T-helper 2 cell treated with Interferon-gamma antibody and Interleukin-4, amounts not matched to agents 100 ng/mL and 5 ng/mL, for 36 hours (primary cell): ENCODE measurements around the gene C19orf81. TPM values are rescaled to one million over a fixed set of nuclear protein-coding genes. Genes with fewer than 3 reads are reported as not detected.

Experiments
- intact Hi-C: fragments of 100-400 bp; cut with micrococcal nuclease; formaldehyde crosslinking; loops from one replicate; pipeline ENCODE4 v1.15.1; 2023
- total RNA-seq: library from RNA; stranded (reverse); gene quantifications from 2 replicates; pipeline ENCODE4 v1.2.3, GENCODE V29; 2022

Gene C19orf81
- total RNA-seq, 1 donor from 2014 or later: not detected

GRCh38 chr19:50658441-50659317 lies 9.4 kb downstream of the C19orf81 start:
- intact Hi-C loops: loop anchor here (2.0 kb wide), 1 partner anchor 66 kb away; no protein-coding TSS in a partner anchor

GRCh38 chr19:50659318-50660087 lies 10.3 kb downstream of the C19orf81 start:
- intact Hi-C loops: loop anchor here (2.0 kb wide), 1 partner anchor 65 kb away; no protein-coding TSS in a partner anchor

- intact Hi-C loops: no loop called here
These were observed 10.8 kb downstream of the C19orf81 start for GRCh38 chr19:50660088-50660366.

- intact Hi-C loops: no loop called here
These were observed 11.8 kb downstream of the C19orf81 start for GRCh38 chr19:50661023-50661422.

GRCh38 chr19:50661766-50662650 lies 12.8 kb downstream of the C19orf81 start:
- intact Hi-C loops: no loop called here

- intact Hi-C loops: no loop called here
These were observed 13.6 kb downstream of the C19orf81 start for GRCh38 chr19:50662651-50663481.

- intact Hi-C loops: no loop called here
These were observed 14.2 kb downstream of the C19orf81 start for GRCh38 chr19:50663482-50663790.

GRCh38 chr19:50664204-50664603 lies 15.0 kb downstream of the C19orf81 start:
- intact Hi-C loops: no loop called here

- intact Hi-C loops: no loop called here
These were observed 17.3 kb downstream of the C19orf81 start for GRCh38 chr19:50666346-50667176.

- intact Hi-C loops: no loop called here
These were observed 18.0 kb downstream of the C19orf81 start for GRCh38 chr19:50667177-50667758.

- intact Hi-C loops: no loop called here
These were observed 18.6 kb downstream of the C19orf81 start for GRCh38 chr19:50667759-50668231.

- intact Hi-C loops: no loop called here
These were observed 19.2 kb downstream of the C19orf81 start for GRCh38 chr19:50668416-50668815.

- intact Hi-C loops: loop anchor here (1.0 kb wide), 1 partner anchor 114 kb away; no protein-coding TSS in a partner anchor
These were observed 19.6 kb downstream of the C19orf81 start for GRCh38 chr19:50668879-50669278.

- intact Hi-C loops: loop anchor here (1.0 kb wide), 1 partner anchor 114 kb away; no protein-coding TSS in a partner anchor
These were observed 20.3 kb downstream of the C19orf81 start for GRCh38 chr19:50669302-50670101.

GRCh38 chr19:50670102-50670380 lies 20.8 kb downstream of the C19orf81 start:
- intact Hi-C loops: no loop called here

GRCh38 chr19:50673118-50673517 lies 23.9 kb downstream of the C19orf81 start:
- intact Hi-C loops: no loop called here

- intact Hi-C loops: no loop called here
These were observed 27.5 kb downstream of the C19orf81 start for GRCh38 chr19:50676625-50677197.

GRCh38 chr19:50677636-50678035 lies 28.4 kb downstream of the C19orf81 start:
- intact Hi-C loops: no loop called here
